K562 (cell line): Measurements from ENCODE around the gene NFS1. TPM values are rescaled to one million over a fixed set of nuclear protein-coding genes. Genes with fewer than 3 reads are reported as not detected.

Experiments used
- ATAC-seq: fragments of 200-7000 bp; cut with Tn5 transposase; 3 replicates; pipeline ENCODE4 v1.9.1; 2020; ENCODE audit warnings: moderate library complexity
- BruUV-seq: library from RNA; stranded (reverse); fragments of 400-500 nt; replicated peaks from 2 replicates; lab custom pipeline; 2021; lab: Mats Ljungman, UMichigan
- CTCF ChIA-PET: fragments of 300-600 bp; formaldehyde crosslinking; extraction: SDS; loops from one replicate; lab custom pipeline; 2021; ENCODE audit warnings: low intra/inter-chr PET ratio; lab: Yijun Ruan, JAX
- POLR2A ChIA-PET: fragments of 300-600, 350-650 bp; sonication (Branson Sonifier 250); formaldehyde crosslinking; extraction: SDS; loops from one replicate; lab custom pipeline; 2021; ENCODE audit warnings: antibody characterized with exemption, inconsistent platforms; lab: Yijun Ruan, JAX
- DNase-seq, 4 experiments: peaks; one replicate each; pipeline versions ENCODE4 v3.0.0 to v3.0.0-alpha.2; 2011 to 2018; ENCODE audit warnings: low spot score in 3 of 4, mixed read lengths in 3 of 4; ENCODE audit errors: extremely low read depth in 1 of 4
- FAIRE-seq: peaks from 2 replicates; lab custom pipeline; 2011; peaks lifted over from hg19 to GRCh38; lab: Jason Lieb, UNC
- H2AFZ ChIP-seq: 2 replicates; pipeline ENCODE4 v1.6.0; 2011; ENCODE audit warnings: low read depth, low read length, control low read depth, inconsistent platforms
- H3K27ac ChIP-seq: fragments of 200-600 bp; 3 replicates; pipeline ENCODE4 v1.8.0; 2011; ENCODE audit warnings: low read depth, mild to moderate bottlenecking, control low read depth, inconsistent platforms, low read length, moderate library complexity, mixed read lengths; ENCODE audit errors: extremely low read depth
- H3K27me3 ChIP-seq, 2 experiments: fragments of 300-600 bp in 1 of 2; 2 replicates in 1 of 2; 3 replicates in 1 of 2; pipeline versions ENCODE4 v1.6.0 to v1.8.0; 2011; ENCODE audit warnings: inconsistent platforms in 2 of 2, low read length in 2 of 2, mild to moderate bottlenecking in 1 of 2, mixed read lengths in 1 of 2, moderate library complexity in 1 of 2; ENCODE audit not compliant: control insufficient read depth in 2 of 2, insufficient read depth in 2 of 2
- H3K36me3 ChIP-seq: fragments of 300-600 bp; 3 replicates; pipeline ENCODE4 v1.8.0; 2011; ENCODE audit warnings: mild to moderate bottlenecking, low read length, inconsistent platforms; ENCODE audit not compliant: control insufficient read depth, insufficient read depth
- H3K4me1 ChIP-seq, 2 experiments: fragments of 200-600 bp in 1 of 2; replicated peaks in 1 of 2; 2 replicates in 1 of 2; 3 replicates in 1 of 2; pipeline versions ENCODE4 v1.5.1 to v1.8.0; 2011; ENCODE audit warnings: inconsistent platforms in 2 of 2, low read length in 2 of 2, mild to moderate bottlenecking in 1 of 2, mixed read lengths in 1 of 2, moderate library complexity in 1 of 2; ENCODE audit not compliant: control insufficient read depth in 2 of 2, insufficient read depth in 2 of 2
- H3K4me2 ChIP-seq: 2 replicates; pipeline ENCODE4 v1.6.1; 2011; ENCODE audit warnings: low read length, control low read depth, inconsistent platforms, mixed read lengths; ENCODE audit not compliant: insufficient read depth
- H3K4me3 ChIP-seq: fragments of 200-600 bp; sonication (generic), shearing (Covaris generic); 2 replicates; pipeline ENCODE4 v1.5.1; 2016; ENCODE audit warnings: control low read depth, inconsistent platforms
- H3K79me2 ChIP-seq: fragments of 200-600 bp; 3 replicates; pipeline ENCODE4 v1.8.0; 2011; ENCODE audit warnings: low read length, inconsistent platforms; ENCODE audit not compliant: control insufficient read depth, insufficient read depth
- H3K9ac ChIP-seq, 2 experiments: 2 replicates each; pipeline versions ENCODE4 v1.6.0 to v1.6.1; 2011; ENCODE audit warnings: low read depth in 2 of 2, low read length in 2 of 2, control low read depth in 1 of 2, inconsistent platforms in 1 of 2, mild to moderate bottlenecking in 1 of 2, mixed read lengths in 1 of 2; ENCODE audit not compliant: insufficient read depth in 1 of 2
- H3K9me1 ChIP-seq: one replicate; pipeline ENCODE4 v1.6.0; 2011; ENCODE audit warnings: inconsistent platforms, mild to moderate bottlenecking, low read length, moderate library complexity; ENCODE audit not compliant: control insufficient read depth, insufficient read depth
- H3K9me3 ChIP-seq: replicated peaks from 2 replicates; pipeline ENCODE4 v1.5.1; 2011; ENCODE audit warnings: low read depth, low read length, inconsistent platforms; ENCODE audit not compliant: control insufficient read depth, insufficient read depth
- H4K20me1 ChIP-seq: replicated peaks from 2 replicates; pipeline ENCODE4 v1.6.1; 2011; ENCODE audit warnings: low read length, inconsistent platforms, mixed read lengths; ENCODE audit not compliant: control insufficient read depth, insufficient read depth
- GTF2A2 ChIP-seq: IDR thresholded peaks from 2 replicates; pipeline ENCODE4 v1.6.1; 2016; ENCODE audit warnings: mild to moderate bottlenecking, missing genetic modification characterization, missing compliant biosample characterization
- MECOM ChIP-seq: fragments of 250-450 bp; sonication (Bioruptor Pico); IDR thresholded peaks from 2 replicates; pipeline ENCODE4 v1.8.0; 2022; ENCODE audit warnings: inconsistent platforms
- NR3C1 ChIP-seq: sonication (generic); formaldehyde crosslinking; IDR thresholded peaks from 2 replicates; pipeline ENCODE4 v1.8.1; 2022; ENCODE audit warnings: missing genetic modification reagents
- WGBS: fragments of 100-300 bp; shearing (Covaris generic); methylation state at CpG from one replicate; pipeline ENCODE4 v1.1.6; 2016; ENCODE audit warnings: low coverage, mixed read lengths; ENCODE audit not compliant: insufficient coverage; ENCODE audit errors: missing lambda C conversion rate; 5-methylcytosine and 5-hydroxymethylcytosine counted together
- in situ Hi-C: fragments of 300-500 bp; cut with MboI; formaldehyde crosslinking; loops from 4 replicates; pipeline ENCODE4 v1.15.0; 2018; ENCODE audit warnings: inconsistent platforms, mixed read lengths
- intact Hi-C: fragments of 100-400 bp; cut with micrococcal nuclease; formaldehyde crosslinking; loops from 2 replicates; pipeline ENCODE4 v1.14.2; 2022
- polyA plus RNA-seq, 8 experiments: library from polyadenylated mRNA; depleted of rRNA in 4 of 8; stranded (reverse) in 5 of 8; unstranded in 3 of 8; fragments of >200 nt; fragmentation: Nextera tagmentation in 2 of 8; fragmentation: Illumina TruSeq in 1 of 8; extraction: Ambion mirVana in 2 of 8; extraction: Trizol in 1 of 8; gene quantifications; 2 replicates each; pipeline versions ENCODE4 v1.2.1 to v1.2.3, GENCODE V29; 2011 to 2014; ENCODE audit warnings: inconsistent platforms in 1 of 8, missing spikeins in 1 of 8
- total RNA-seq, 7 experiments: library from RNA; depleted of rRNA in 6 of 7; stranded (reverse); fragments of >200 nt in 6 of 7; fragmentation: Illumina TruSeq in 2 of 7; extraction: Trizol in 2 of 7; gene quantifications; 2 replicates each; pipeline versions ENCODE4 v1.2.1 to v1.2.3, GENCODE V29; 2011 to 2021; ENCODE audit warnings: low replicate concordance in 1 of 7
- TF ChIP-seq, protein P1 (sequence below): sonication (generic); formaldehyde crosslinking; IDR thresholded peaks from 2 replicates; pipeline ENCODE4 v1.8.1; 2023; ENCODE audit warnings: mild to moderate bottlenecking, missing genetic modification reagents, moderate library complexity
- TF ChIP-seq, protein P2 (sequence below): sonication (generic); formaldehyde crosslinking; IDR thresholded peaks from 2 replicates; pipeline ENCODE4 v1.8.1; 2023; ENCODE audit warnings: mild to moderate bottlenecking, missing genetic modification reagents
- TF ChIP-seq, protein P3 (sequence below): fragments of 250-450 bp; sonication (Bioruptor Pico); IDR thresholded peaks from 2 replicates; pipeline ENCODE4 v1.5.0; 2022; ENCODE audit warnings: mild to moderate bottlenecking

Gene NFS1
- total and polyA plus RNA-seq, 9 of the 15 experiments (the other 6 are each of a cell fraction or from before 2014, with no cell fraction given) = 11.5 to 84.8 (median 47.1) TPM

DNA sequence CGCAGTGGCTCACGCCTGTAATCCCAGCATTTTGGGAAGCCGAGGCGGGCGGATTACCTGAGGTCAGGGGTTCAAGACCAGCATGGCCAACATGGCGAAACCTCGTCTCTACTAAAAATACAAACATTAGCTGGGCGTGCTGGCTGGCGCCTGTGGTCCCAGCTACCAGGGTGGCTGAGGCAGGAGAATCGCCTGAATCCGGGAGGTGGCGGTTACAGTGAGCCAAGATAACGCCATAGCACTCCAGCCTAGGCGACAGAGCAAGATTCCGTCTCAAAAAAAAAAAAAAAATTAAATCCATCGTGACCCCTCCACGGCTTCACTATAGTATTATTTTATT lies 33.2 kb downstream of the NFS1 start:
- no peaks in the 10 kb centered on the region for H3K27me3 ChIP-seq
- no peaks in the 10 kb centered on the region for H3K9me1 ChIP-seq
- peaks cover 30% of the 10 kb centered on the region for H3K36me3 ChIP-seq
- no peak for ATAC-seq
- FAIRE-seq = no peak
- H3K27ac ChIP-seq = no peak overlapping the region
- TF ChIP-seq, protein P1, sequence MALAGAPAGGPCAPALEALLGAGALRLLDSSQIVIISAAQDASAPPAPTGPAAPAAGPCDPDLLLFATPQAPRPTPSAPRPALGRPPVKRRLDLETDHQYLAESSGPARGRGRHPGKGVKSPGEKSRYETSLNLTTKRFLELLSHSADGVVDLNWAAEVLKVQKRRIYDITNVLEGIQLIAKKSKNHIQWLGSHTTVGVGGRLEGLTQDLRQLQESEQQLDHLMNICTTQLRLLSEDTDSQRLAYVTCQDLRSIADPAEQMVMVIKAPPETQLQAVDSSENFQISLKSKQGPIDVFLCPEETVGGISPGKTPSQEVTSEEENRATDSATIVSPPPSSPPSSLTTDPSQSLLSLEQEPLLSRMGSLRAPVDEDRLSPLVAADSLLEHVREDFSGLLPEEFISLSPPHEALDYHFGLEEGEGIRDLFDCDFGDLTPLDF (CRISPR knock-in tag) = no peak
- no peak for TF ChIP-seq NR3C1
- TF ChIP-seq GTF2A2 (tag) = no peak
- TF ChIP-seq, protein P2, sequence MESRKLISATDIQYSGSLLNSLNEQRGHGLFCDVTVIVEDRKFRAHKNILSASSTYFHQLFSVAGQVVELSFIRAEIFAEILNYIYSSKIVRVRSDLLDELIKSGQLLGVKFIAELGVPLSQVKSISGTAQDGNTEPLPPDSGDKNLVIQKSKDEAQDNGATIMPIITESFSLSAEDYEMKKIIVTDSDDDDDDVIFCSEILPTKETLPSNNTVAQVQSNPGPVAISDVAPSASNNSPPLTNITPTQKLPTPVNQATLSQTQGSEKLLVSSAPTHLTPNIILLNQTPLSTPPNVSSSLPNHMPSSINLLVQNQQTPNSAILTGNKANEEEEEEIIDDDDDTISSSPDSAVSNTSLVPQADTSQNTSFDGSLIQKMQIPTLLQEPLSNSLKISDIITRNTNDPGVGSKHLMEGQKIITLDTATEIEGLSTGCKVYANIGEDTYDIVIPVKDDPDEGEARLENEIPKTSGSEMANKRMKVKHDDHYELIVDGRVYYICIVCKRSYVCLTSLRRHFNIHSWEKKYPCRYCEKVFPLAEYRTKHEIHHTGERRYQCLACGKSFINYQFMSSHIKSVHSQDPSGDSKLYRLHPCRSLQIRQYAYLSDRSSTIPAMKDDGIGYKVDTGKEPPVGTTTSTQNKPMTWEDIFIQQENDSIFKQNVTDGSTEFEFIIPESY (CRISPR knock-in tag) = peak; percentile 21; the same call in 1 of the 2 replicates
- TF ChIP-seq MECOM = no peak
- TF ChIP-seq, protein P3, sequence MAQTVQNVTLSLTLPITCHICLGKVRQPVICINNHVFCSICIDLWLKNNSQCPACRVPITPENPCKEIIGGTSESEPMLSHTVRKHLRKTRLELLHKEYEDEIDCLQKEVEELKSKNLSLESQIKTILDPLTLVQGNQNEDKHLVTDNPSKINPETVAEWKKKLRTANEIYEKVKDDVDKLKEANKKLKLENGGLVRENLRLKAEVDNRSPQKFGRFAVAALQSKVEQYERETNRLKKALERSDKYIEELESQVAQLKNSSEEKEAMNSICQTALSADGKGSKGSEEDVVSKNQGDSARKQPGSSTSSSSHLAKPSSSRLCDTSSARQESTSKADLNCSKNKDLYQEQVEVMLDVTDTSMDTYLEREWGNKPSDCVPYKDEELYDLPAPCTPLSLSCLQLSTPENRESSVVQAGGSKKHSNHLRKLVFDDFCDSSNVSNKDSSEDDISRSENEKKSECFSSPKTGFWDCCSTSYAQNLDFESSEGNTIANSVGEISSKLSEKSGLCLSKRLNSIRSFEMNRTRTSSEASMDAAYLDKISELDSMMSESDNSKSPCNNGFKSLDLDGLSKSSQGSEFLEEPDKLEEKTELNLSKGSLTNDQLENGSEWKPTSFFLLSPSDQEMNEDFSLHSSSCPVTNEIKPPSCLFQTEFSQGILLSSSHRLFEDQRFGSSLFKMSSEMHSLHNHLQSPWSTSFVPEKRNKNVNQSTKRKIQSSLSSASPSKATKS (CRISPR knock-in tag) = no peak
- H3K4me3 ChIP-seq = no peak overlapping the region
- no TSS peak for BruUV-seq
- ChIA-PET POLR2A (interaction anchor here (0.7 to 1.0 kb wide), 3 partner anchors 10 to 76 kb away, joined by 3 read pairs; partner anchors contain the start of gene RBM39), CTCF (no interaction called here)
- peaks cover 11 to 18% of the 10 kb centered on the region in 2 experiments; a peak in 4 of 5 replicates for H3K4me1 ChIP-seq
- in situ Hi-C loops (no loop called here), intact Hi-C loops (no loop called here)
- peaks cover 31% of the 10 kb centered on the region for H4K20me1 ChIP-seq
- DNase-seq = no peak
- WGBS = 97% methylated on average over 16 of the region's 17 CpGs
- H3K4me2 ChIP-seq = no peak overlapping the region
- H3K9ac ChIP-seq = no peak overlapping the region
- no peaks in the 10 kb centered on the region for H3K9me3 ChIP-seq
- no peak overlapping the region for H2AFZ ChIP-seq
- H3K79me2 ChIP-seq = peaks cover 42% of the 10 kb centered on the region
